ENCODE measurements around the gene UTS2R. TPM values are rescaled to one million over a fixed set of nuclear protein-coding genes. Genes with fewer than 3 reads are reported as not detected.

The UTS2R gene
- polyA plus RNA-seq, 1 of the 3 experiments (the other 2 are of a cell fraction): not detected

GRCh38 chr17:82415786-82416185 lies 44.2 kb downstream of the UTS2R start:
- 92% methylated on average over 9 of the region's 9 CpGs for whole genome bisulfite sequencing (ENCODE audit: low lambda C conversion rate)

More at GRCh38 chr17:82415786-82416185, 44.2 kb downstream of the UTS2R start:
- Histone ChIP-seq H3K27ac (ENCODE audit: low read depth in 2 of 2, low read length in 1 of 2) (no peak overlapping the region), H3K36me3 (replicated peaks in 1 of 2; ENCODE audit: control insufficient read depth in 1 of 2, insufficient read depth in 2 of 2, low read length in 1 of 2) (peaks cover 3 to 6% of the 10 kb centered on the region in 2 experiments), H3K4me2 (no peak overlapping the region), H4K20me1 (ENCODE audit: insufficient read depth) (peaks cover 55% of the 10 kb centered on the region), H3K4me3 (ENCODE audit: low read depth in 2 of 2, low read length in 1 of 2) (no peak overlapping the region), H2AFZ (ENCODE audit: low read depth) (no peak overlapping the region), H3K9me3 (no peaks in the 10 kb centered on the region), H3K9me2 (no peaks in the 10 kb centered on the region), H3K27me3 (ENCODE audit: insufficient read depth) (no peaks in the 10 kb centered on the region), H3K79me2 (ENCODE audit: insufficient read depth) (peaks cover 19% of the 10 kb centered on the region), H3F3A (replicated peaks; ENCODE audit: insufficient read depth) (peaks cover 8% of the 10 kb centered on the region), H3K9ac (no peak overlapping the region), H3K4me1 (ENCODE audit: control insufficient read depth in 1 of 2, insufficient read depth in 2 of 2, low read depth in 1 of 2, low read length in 1 of 2) (peaks cover 0 to 13% of the 10 kb centered on the region in 2 experiments; a peak in 2 of 4 replicates)
- no peak for DNase-seq
- TF ChIP-seq TCF12 (IDR thresholded peaks at IDR 0.05): no peak
- no peak for TF ChIP-seq CHD2 (IDR thresholded peaks at IDR 0.05; ENCODE audit: low read length, partially characterized antibody)
- TF ChIP-seq, protein P1, sequence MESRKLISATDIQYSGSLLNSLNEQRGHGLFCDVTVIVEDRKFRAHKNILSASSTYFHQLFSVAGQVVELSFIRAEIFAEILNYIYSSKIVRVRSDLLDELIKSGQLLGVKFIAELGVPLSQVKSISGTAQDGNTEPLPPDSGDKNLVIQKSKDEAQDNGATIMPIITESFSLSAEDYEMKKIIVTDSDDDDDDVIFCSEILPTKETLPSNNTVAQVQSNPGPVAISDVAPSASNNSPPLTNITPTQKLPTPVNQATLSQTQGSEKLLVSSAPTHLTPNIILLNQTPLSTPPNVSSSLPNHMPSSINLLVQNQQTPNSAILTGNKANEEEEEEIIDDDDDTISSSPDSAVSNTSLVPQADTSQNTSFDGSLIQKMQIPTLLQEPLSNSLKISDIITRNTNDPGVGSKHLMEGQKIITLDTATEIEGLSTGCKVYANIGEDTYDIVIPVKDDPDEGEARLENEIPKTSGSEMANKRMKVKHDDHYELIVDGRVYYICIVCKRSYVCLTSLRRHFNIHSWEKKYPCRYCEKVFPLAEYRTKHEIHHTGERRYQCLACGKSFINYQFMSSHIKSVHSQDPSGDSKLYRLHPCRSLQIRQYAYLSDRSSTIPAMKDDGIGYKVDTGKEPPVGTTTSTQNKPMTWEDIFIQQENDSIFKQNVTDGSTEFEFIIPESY (IDR thresholded peaks at IDR 0.05; ENCODE audit: borderline replicate concordance, low read depth): no peak
- TF ChIP-seq TEAD4 (IDR thresholded peaks at IDR 0.05; ENCODE audit: borderline replicate concordance, insufficient read depth): no peak
- TF ChIP-seq REST (IDR thresholded peaks at IDR 0.05; ENCODE audit: low read depth, low read length): no peak
- TF ChIP-seq EZH2phosphoT487 (IDR thresholded peaks at IDR 0.05; ENCODE audit: borderline replicate concordance, low read depth): no peak
- TF ChIP-seq FOXM1 (IDR thresholded peaks at IDR 0.05; ENCODE audit: low read depth): no peak
- ChIA-PET POLR2A (no interaction called here), CTCF (interaction anchor here (0.6 to 11.3 kb wide), 12 partner anchors 16 to 210 kb away, joined by 3 to 124 read pairs (median 7); partner anchors contain the start of gene TEX19)
